COLO829 (cell line): ENCODE data around the gene AHCYL2.
"Not testable (repeated sequence)": the region's sequence is repeated elsewhere in the genome, so short reads cannot be mapped to it uniquely, and the experiment has no call there.

Experiments
- DNase-seq: peaks from one replicate; pipeline ENCODE4 v3.0.0; 2012; ENCODE audit warnings: low spot score

AHCYL2 gene

DNA sequence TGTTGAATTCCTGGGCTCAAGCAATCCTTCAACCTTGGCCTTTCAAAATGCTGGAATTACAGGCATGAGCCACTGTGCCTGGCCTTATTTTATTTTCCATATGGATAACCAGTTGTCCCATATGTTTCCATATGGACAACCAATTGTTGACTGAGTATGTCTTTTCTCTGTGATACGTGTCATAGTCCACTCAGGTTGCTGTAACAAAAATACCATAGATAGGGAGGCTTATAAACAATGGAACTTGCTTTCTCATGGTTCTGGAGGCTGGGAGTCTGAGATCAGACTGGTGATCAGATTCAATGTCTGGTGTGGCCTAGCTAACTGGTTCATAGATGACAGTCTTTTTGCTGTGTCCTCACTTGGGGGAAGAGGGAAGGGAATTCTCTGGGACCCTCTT is 19.4 kb downstream of the AHCYL2 start:
- DNase-seq, result no peak

GRCh38 chr7:129245533-129245932 is 20.7 kb downstream of the AHCYL2 start:
- DNase-seq, result no peak

DNA sequence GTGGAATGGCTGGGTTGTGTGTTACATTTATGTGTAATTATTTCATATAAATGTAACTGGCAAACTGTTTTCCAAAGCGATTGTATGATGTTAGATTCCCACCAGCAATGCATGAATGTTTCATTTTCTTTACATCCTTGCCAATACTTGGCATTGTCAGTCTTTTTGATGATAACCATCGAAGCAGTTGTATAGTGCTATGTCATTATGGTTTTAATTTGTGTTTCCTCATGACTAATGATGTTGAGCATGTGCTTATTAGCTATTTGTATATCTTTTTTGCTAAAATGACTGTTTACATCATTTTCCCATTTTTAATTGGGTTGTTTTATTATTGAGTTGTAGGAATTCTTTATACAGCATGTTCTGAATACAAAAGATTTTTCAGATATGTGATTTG is 22.3 kb downstream of the AHCYL2 start:
- no peak for DNase-seq

DNA sequence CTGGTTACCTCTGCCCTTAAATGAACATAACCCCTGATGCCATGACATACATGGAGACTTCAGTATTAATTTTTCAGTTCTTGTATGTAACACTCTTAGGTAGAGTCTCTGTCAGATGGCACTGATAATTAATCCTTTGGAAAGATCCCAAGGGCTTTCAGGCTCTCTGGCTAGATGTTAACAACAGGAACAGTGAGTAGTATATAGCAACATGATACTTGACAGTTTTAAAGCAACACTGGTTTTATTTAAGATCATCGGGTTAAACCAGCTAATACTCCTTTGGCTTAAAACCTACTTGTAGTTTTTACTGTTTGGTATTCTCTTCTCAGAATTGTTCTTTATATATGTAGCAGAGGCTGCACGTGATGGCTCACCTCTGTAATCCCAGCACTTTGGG is 27.3 kb downstream of the AHCYL2 start:
- DNase-seq, result no peak

GRCh38 chr7:129252603-129253002 is 27.8 kb downstream of the AHCYL2 start:
- DNase-seq, result not testable (repeated sequence)

- DNase-seq, result no peak
Observed at GRCh38 chr7:129255800-129256199, 31.0 kb downstream of the AHCYL2 start.

DNA sequence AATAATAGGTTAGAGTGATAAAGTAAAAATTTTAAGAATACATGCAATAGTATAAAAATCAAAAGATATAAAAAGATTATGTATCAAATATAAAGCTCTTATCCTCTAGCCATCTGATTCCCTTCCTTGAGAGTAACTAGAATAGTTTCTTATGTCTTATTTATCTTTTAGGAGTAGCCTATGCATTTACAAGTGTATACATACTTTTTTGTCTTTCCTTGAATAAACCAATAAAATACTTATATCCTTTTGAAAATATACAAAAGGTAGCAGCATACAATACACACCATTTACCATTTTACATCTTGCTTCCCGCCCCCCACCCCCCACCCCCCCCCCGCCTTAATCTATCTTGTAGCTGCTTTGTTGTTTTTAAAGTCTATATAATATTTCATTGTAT is 31.4 kb downstream of the AHCYL2 start:
- no peak for DNase-seq

DNA sequence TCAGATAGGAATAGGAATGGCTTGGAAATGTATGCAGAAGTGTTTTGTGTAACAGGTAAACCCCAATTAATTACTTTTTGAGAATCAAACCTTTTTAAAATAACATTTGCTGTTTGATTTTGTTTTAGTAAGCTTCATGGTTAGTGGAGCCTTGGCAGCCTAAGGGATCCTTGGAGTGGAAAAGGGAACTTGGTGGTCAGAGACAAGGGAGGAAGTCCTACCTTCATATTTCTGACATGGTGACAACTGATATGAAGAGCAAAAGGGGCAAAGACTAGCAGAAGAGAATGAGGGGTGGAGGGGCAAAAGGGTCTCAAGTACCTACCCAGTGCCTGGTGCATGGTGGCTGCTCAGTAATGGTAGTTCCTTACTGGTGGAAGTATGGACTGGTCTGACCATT is 32.3 kb downstream of the AHCYL2 start:
- no peak for DNase-seq

- peak; percentile 40 for DNase-seq
Observed at GRCh38 chr7:129258649-129259389, 34.0 kb downstream of the AHCYL2 start.

DNA sequence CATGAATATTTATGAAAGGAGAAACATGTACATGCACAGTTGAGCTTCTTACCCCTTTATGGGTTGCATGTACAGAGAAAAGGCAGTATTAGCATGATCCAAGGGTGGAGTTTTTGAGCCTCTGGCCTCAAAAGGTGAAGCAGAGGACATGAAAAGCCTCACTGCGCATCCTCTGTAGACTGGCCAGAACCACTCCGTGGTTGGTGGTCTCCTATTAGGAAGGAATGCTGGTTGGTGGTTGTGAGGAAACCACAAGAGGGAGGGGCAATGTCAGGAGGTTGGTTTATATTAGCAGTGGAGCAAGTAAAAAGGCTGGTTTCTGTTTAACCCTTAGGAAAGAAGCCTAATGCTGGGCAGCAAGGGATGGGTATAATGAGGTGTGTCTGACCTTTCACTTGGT is 37.5 kb downstream of the AHCYL2 start:
- DNase-seq, result no peak

DNA sequence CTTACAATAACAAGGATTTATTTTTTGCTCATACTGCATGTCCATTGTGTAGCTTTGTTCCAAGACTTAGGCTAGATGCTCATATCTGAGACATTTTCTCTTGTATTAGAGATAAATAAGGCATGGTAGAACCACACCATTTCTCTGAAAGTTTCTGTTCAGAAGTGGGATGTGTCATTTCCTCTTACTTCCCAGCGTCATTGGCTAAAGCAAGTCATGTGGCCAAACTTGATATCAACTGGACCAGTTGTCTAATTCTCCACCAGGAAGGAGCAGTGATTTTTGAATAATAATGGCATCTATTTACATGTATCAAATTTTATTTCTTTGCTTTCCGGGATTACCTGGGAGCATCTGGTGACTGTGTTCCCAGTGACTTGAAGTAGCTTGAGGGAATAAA is 38.3 kb downstream of the AHCYL2 start:
- DNase-seq, result no peak

- DNase-seq, result no peak
Observed at GRCh38 chr7:129264534-129264933, 39.7 kb downstream of the AHCYL2 start.

- DNase-seq, result no peak
Observed at GRCh38 chr7:129265328-129265727, 40.5 kb downstream of the AHCYL2 start.

GRCh38 chr7:129266181-129266580 is 41.4 kb downstream of the AHCYL2 start:
- DNase-seq, result no peak

DNA sequence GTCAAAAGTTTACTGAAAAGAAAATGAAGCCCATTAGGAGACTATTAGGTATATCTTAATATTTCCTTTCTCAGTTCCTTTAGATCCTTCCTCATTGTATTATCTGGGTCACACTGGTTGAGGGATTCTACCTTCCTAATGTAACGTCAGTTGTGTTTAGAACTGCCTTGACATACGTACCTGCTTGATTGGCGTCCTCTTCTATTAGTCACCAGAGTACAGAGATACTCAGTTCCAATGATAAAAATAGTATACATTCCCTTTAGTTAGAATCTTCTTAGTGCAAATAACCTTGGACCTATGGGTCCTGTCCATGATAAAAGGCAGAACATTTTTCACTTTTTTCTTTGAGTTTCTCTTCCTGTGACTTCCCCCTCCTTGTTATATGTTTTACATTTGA is 45.2 kb downstream of the AHCYL2 start:
- no peak for DNase-seq

DNA sequence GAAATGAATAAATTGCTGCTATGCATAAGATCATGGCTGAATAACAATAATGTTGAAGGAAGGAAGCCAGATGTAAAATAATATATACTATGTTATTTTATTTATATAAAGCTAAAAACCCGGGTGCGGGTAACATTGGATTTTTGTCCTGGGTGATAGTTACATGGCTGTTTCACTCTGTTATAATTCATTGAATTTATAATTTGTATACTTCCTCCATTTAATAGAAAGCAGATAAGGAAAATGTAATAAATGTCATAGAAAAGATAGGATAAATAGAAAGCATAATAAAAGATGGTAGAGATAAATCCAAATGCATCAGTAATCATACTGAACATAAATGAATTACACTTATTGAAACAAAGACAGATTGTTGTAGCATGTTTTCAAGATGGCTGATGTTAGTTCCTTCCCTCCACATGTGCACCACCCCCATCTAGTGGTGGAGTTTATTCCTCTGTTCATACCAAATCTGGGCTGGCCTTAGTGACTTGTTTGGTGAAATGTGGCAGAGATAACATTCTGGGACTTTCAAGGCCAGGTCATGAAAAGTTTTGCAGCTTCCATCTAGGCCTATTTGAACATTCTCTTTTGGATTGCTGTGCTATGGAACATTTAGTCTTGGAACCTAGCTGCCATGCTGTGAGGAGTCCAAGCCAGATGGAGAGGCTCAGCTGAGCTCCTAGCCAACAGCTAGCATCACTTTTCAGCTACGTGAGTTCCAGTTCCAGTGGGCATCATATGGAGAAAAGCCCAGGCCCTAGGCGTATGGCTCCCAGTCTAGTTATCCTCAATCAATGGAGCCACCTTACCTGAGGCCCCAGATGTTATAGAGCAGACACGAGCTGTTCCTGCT is 46.9 kb downstream of the AHCYL2 start:
- DNase-seq, result peak; percentile 91

DNA sequence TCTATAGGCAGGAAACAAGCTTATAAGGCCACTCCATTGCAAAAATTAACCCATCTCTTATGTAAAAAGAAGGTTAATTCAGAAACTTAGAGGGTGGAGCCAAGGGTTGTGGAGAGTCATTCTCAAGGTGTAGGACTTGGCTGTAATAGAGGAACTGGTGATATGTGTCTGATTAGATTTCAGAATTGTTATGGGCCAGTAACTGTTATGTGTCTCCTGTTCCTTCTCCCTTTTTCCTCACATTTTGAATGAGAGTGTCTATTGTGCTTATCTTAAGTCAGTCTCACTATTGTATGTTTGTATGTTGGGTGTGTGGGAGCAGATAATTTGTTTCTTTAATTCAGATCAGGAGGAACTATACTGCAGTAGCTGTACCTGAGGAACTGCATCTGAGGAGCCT is 49.1 kb downstream of the AHCYL2 start:
- DNase-seq, result no peak

DNA sequence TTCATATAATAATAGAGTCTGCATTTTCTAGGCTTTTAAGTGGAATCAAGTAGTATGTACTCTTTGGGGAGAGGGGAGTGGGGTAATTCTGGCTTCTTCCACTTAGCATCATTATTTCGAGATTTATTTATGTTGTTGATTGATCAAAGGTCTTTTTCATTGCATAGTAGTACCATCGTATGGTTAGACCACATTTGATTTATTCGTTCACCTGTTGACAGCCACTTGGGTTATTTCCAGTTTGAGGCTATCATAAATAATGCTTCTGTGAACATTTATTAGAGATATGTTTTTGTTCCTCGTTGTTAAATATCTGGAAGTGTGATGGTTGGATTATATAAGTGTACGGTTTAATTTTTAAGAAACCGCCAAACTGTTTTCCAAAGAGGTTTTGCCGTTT is 52.8 kb downstream of the AHCYL2 start:
- no peak for DNase-seq

DNA sequence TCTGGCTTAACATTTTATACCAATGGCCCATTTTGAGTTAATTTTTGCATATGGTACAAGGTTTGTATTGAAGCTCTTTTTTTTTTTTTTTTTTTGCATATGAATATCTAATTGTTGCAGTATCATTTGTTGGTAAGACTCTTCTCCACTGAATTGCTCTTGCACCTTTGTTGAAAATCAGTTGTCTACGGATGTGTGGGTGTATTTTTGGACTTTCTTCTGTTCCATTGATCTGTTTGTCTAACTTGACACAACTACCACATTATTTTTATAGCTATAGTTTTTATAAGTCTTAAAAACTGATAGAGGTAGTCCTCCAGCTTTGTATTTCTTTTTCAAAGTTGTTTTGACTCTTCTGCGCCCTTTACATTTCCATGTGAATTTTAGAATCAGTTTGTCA is 53.9 kb downstream of the AHCYL2 start:
- no peak for DNase-seq

DNA sequence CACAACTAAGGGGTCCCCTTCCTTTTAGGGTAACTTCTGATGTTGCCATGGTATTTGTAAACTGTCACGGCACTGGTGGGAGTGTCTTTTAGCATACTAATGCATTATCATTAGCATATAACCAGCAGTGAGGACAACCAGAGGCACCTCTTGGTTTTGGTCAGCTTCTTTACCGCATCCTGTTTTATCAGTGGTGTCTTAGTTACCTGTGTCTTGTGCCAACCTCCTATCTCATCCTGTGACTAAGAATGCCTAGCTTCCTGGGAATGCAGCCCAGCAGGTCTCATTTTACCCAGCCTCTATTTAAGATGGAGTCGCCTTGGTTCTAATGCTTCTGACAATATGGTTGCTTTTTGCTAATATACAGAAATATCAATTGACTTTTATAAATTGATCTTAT is 54.9 kb downstream of the AHCYL2 start:
- DNase-seq, result no peak

DNA sequence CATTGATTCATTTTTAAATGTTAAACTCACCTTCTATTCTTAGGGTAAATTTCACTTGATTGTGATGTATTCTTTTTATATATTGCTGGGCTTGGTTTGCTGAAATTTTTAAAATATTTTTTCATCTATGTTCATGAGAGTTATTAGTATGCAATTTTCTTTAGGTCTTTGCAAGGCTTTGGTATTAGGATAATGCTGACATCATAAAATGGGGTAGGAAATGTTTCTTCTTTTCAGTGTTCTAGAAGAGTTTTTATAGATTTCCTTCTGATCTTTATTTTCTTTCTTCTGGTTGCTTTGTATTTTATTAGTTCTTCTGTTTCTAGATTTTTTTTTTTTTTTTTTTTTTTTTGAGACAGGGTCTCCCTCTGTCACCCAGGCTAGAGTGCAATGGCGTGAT is 56.3 kb downstream of the AHCYL2 start:
- DNase-seq, result no peak

DNA sequence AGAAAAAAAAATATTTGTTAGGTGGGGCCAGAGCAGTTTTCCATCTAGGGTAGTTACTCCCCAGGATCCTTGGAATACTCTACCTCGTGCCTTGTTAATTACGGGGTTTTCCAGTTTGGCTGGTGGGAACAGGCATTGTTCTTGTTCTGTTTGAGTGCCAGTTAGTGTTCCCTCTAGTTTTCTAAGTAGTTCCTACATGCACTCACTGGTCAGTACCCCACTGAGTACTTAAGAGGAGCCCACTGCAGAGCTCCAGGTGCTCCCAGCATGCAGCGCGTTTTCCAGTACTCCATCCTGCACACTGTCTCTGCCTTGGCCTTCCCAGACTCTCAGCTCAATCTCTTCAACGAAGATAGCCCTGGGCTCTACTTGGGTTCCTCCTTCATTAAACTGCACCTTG is 58.0 kb downstream of the AHCYL2 start:
- no peak for DNase-seq

DNA sequence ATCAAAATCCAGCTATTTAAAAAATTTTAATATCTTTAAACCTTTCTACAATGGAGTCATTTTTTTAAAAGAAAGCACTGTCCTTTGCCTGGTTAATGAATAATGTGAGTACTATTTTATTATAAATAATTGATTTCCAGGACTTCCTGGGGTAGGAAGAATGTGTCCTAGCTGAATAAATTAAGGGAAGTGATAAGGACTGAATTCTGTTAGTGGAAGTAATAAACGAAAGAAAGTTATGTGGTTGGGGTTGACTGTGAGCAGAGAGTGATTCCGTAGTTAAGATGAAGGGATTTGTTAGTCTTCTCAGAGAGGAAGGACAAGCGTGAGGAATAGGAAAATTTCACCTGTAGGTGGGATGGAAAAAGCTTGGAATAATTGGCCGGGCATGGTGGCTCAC is 59.1 kb downstream of the AHCYL2 start:
- no peak for DNase-seq

DNA sequence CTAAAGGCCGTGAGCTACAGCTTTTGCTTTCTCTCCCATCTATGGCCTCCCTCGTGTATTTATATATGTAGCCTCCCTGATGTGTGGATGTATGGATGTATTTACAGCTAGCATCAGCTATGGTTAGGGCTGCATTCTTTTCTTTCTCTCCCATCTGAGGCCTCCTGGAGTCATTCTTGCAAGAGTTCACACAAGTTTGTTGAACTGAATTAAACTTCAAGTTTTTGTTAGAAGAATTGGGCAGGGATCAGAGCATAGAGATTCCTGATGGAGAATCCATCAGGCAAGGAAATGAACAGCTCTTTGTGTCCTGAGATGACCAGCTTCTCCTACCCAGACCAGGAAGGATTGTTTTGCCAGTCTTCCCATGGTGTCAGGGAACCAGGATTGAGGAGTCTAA is 60.3 kb downstream of the AHCYL2 start:
- DNase-seq, result no peak
